Raji (cell line): ENCODE results near the gene GLB1L.

Experiments
- POLR2A ChIP-seq: IDR thresholded peaks from 2 replicates; pipeline ENCODE4 v1.6.1; 2011; ENCODE audit warnings: low read depth, low read length, control low read depth; ENCODE audit not compliant: insufficient read depth

The GLB1L gene

DNA sequence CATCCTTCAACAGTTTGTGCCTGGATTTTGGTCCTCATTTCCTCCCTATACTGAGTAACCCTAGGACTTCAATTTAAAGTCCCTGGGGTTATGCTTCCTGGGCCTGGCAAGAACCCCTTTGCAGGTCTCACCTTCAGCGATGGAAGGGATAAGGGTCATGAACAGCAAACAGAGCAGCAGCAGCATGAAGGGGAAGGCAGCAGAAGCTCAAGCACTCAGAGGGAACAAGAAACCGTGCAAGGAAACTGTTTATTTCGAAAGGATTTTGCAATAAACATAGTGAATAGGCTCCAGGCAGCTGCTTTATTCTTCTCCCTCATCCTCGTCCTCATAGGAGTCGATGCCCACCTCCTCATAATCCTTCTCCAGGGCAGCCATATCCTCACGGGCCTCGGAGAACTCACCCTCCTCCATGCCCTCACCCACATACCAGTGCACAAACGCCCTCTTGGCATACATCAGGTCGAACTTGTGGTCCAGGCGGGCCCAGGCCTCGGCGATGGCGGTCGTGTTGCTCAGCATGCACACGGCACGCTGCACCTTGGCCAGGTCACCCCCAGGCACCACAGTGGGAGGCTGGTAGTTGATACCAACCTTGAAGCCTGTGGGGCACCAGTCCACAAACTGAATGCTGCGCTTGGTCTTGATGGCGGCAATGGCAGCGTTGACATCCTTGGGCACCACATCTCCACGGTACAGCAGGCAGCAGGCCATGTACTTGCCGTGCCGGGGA is 5.0 kb upstream of the GLB1L start:
- TF ChIP-seq POLR2A: 0 out of 2 replicates have a peak, but pooled peaks have one; percentile 29

DNA sequence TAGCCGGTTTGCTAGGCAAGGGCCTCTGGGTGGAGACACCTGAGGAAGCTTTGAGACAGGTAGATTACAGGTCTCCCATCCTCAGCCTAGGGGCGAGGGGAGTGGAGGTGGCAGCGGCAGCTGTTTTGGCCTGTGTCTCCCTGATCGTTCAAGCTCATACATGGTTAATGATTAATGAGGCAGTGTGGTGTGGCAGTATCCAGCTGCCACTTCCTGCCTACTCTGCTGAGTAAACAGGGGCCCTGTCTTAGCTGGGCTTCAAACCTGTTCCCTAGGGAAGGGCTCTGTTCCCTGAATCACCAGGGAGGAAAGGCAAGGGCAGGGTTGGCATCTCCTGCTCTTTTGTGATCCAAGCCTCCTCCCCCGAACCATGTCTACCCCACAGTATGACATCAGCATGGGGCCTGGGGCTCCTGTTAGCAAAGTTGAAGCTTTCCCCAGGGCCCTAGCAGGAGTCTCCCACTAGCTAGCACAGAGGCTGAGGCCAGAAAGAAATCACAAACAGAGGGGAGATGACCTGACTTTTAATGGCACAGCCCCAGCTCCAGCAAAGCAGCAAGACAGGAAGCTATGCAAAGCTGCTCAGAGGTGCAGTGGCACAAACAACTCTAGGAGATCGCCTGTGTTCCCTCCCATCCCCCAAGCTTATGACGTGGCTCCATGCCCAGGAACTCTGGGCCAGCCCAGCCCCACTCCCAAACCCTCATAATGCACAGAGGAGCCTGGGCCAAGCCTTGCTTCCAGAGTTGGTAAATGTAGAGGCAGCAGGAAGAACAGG is 4.1 kb upstream of the GLB1L start:
- peak; percentile 70 for TF ChIP-seq POLR2A

DNA sequence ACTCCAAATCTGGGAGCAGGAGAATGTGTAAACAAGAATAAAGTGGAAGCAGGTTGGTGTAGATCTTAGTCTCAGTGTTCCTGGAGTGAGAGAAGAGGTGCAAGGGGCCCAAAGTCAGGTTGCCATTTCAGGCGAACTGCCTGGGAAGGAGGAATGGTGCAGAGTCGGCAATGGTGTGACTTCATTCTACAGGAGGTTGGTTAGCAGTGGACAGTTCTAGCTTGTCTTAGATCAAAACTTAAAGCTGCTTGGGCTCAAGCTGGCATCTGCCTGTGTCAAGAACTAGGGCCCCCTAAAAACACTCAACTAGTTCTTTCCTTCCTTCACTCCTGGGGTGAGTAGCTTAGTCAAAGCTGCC is 3.6 kb upstream of the GLB1L start:
- no peak for TF ChIP-seq POLR2A

DNA sequence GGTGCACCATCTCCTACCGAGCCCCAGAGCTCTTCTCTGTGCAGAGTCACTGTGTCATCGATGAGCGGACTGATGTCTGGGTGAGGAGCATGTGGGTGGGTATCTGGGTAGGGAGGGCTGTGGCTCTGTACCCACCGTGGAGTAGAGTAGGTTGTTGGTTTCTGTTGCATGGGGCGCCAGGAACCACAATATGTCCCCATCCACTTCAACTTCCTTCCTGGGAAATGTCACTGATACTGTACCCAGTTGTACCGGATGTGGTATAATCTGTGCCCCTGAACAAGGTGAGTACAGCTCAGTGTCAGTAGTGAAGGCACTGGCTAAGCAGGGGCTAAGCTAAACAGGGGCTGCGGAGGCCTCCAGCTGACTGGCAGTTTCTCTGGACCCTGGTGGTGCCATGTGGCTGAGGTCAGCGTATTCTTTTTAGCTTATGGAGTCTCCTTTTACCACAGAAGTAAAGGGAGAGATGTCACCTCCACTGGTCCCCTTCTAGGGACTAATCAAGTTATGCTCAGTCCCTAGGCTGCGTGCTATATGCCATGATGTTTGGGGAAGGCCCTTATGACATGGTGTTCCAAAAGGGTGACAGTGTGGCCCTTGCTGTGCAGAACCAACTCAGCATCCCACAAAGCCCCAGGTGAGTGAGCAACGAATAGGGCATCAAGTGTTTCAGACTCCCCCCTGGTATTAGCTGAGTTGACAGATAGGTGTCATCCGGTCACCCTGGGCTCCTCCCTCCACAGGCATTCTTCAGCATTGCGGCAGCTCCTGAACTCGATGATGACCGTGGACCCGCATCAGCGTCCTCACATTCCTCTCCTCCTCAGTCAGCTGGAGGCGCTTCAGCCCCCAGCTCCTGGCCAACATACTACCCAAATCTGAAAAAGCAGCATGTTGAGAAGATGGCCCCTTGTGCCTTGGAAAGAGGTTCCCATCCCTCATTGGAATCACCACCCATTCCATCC is 2.7 kb upstream of the GLB1L start:
- TF ChIP-seq POLR2A: peak; percentile 15; the same call in 1 of the 2 replicates

DNA sequence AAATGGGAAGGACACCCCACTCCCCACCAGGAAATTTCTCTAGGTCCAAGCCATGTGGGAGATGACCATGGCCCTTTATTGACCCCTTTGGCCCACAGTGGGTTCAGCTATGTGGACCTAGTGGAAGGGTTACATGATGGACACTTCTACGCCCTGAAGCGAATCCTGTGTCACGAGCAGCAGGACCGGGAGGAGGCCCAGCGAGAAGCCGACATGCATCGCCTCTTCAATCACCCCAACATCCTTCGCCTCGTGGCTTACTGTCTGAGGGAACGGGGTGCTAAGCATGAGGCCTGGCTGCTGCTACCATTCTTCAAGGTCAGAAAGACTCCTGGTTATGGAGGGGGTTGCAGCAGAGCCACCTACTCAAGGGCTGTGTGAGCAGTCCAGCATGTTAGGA is 1.3 kb upstream of the GLB1L start:
- no peak for TF ChIP-seq POLR2A

DNA sequence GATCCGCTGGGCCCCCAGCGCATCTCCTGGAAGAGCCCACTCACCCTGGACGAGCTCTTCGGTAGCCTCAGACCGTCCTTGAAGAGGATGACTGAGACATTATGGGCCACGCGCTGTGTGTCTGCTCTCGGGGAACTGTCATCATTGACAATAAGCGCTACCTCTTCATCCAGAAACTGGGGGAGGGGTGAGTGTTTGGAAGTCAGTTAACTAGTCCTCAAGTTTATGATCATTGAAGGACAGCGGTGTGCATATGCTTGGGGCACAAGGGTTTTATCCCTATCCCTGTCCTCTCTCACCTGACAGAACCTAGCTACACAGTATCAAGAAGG is 621 bp upstream of the GLB1L start:
- no peak for TF ChIP-seq POLR2A

DNA sequence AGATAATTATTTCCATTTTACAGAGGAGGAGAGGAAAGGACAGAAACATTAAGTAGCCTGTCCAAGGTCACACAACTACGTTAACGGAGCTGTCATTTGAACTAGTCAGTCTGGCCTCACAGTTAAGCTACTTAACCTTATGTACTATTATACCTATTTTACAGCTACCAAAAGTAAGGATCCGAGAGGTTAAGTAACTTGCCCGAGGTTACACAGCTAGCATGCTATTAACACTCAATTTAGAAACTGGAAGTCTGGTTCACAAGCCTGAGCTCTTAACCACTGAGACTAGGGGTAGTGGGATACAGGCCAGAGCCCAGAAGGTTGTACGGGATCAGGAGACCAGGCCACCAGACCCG is 476 bp downstream of the GLB1L start:
- TF ChIP-seq POLR2A: no peak

DNA sequence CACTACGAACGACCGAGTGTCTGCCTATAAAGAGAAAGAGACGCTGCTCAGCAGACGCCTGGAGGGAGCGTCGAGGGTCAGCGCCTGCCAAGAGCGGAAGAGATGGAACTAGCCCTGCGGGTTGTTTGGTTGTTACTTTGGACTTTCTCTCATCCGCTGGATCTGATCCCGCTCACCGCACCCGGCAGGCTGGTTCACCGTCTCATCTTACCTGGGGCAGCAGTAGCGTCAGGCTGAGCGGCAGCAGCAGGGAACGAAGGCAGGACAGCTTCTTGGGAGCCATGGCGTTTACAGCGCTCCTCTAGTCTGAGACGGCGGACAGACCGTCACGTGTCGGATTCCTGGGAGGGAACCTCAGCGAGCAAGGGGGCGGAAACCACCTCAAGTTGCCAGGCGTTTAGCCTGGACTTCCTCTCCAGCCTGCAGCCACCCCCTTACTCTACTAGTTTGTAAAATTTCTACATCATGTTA is 1.9 kb downstream of the GLB1L start:
- no peak for TF ChIP-seq POLR2A

DNA sequence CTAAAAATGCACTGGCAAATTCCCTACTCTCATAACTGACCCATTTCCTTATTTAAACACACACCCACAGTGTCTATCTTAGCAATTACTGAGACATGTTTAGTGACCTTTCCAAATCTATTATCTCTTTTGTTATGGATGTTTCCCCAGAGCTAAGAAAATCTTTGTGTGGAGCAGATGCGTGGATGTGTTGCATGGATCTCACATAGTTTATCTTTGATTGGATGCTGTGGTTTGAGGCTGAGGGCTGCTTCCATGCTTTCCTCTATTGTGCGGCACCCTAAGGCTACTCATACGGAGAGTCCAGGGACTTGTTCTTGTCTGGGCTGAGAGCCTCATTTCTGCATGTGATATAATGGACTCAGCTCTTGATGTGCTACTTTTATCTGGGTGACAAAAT is 10.9 kb downstream of the GLB1L start:
- no peak for TF ChIP-seq POLR2A

DNA sequence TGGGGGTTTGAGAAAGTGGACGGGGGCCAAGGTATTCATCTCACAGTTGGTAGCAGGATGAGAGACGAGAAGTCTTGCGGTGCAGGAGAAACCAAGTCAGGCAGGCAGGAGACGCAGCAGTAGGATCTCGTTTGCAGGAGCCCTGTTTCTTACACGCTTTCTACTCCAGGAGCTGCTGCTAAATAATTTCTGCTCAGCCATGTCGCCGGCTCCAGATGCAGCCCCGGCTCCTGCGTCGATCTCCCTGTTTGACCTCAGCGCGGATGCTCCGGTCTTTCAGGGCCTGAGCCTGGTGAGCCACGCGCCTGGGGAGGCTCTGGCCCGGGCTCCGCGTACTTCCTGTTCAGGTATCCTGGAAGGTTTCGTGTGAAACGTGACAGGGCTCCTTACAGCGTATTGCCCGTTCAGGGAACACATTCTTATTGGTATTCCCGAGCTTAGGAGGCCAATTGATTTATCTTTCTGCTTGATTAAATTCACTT is 15.1 kb downstream of the GLB1L start:
- TF ChIP-seq POLR2A: no peak

DNA sequence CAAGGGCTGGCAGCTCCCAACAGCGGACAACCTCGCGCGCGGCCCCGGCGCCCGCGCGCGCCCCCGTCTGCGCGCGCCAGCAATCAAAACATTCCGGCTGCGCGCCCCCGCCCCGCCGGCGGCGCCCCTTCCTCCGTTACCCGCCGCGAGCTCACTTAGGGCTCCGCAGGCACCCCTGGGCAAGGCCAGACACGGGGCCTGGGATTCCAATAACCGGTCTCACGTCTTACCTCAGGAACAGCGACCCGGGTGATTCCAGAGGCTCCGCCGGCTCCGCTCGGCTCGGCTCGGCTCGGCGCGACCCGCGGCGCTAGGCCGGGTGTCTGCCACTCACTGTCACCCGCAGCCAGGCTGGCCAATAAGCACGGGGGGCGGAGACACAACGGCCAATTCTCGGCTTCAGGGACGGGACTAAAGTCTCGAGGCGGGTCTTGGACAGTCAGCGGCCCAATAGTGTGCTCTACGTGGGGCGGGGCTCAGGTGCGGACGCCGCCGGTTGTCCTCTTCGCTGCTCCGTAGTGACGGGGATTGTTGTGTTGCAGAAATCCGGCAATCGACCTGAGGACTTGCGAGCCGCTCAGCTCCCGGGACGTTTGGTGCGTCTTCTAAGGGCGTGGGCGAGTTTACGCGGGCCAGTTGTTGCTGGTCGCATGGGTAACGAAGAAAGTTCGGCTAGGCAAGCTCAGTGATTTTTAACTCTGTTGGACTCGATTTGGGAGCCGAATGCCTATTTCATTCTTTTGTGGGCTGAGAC is 15.8 kb downstream of the GLB1L start, which contains the start of the genes ANKZF1 and ATG9A:
ANKZF1 (plus strand) TSS at position 502 of the 754 bp plus-strand sequence. CDS start 452 bp downstream, outside the sequence.
ATG9A (minus strand) TSS at position 332 of the 754 bp plus-strand sequence. CDS start 1,612 bp downstream, outside the sequence.
- peak; percentile 87 for TF ChIP-seq POLR2A

DNA sequence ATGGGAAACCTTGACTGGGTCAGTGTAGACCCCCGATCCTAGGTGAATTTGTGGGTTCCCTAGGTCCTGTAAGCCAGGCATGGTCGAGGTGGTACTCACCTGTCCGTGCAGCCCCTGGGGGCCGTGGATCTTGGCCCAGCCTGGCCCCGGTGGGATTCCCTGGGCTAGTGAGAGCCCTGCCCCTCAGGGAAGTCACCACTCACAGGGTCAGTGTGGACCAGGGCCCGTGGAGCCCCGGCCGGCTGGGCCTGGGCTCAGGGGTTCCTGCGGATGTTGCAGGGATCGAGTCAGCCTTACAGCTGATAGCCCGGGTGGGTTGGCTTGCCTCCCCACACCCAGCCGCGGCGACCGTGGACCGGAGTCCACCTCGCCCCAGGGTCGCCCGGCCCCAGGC is 16.3 kb downstream of the GLB1L start:
- no peak for TF ChIP-seq POLR2A

DNA sequence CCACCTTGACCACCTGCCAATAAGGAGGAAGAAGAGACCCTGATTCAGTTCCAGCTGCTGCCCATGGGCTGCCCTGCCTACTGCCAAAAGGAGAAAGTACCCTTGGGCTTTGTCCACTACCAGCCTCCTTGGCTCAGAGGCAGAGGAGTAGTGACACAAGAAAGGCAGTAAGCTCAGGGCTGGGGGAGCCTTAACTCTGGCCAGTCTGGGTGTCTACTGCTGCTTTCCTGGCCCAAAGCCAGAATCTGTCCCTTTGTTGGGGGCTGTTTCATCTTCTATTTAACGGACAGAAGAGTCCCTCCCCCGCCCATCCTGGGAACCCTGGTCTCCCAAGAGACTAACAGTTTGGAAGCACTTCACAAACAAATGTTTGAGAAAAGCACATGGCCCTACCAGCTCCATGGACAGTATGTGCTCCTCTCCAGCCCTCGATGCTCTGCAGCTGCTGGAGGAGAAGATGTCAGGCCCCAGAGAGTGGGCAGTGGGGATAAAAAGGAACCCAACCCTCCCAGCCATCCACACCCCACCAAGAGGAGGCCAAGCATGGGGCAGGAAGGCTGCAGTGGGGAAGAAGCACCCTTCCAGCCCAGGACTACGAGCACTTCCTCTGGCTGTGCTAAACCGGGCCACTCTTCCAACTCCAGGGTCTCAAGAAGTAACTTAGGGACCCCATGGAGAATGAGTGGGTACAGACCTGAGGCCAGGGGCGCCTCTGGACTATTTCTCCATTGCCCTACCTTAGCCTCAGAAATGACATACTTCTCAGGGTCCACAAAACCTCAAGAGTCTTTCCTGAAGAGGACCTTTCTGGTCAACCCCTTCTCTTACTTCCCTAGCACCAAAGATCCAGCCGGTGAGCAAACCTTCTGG is 17.0 kb downstream of the GLB1L start:
- TF ChIP-seq POLR2A: no peak
